Bone marrow (tissue), 2 donors: ENCODE results near the gene SKA3.
"Not testable (repeated sequence)": the region's sequence is repeated elsewhere in the genome, so short reads cannot be mapped to it uniquely, and the experiment has no call there.

Source experiments
- DNase-seq, 2 donors: peaks; one replicate each; lab custom pipeline; 2025; lab: John Stamatoyannopoulos, UW

SKA3 gene

GRCh38 chr13:21165606-21166005 lies 10.7 kb downstream of the SKA3 start:
- not testable (repeated sequence) for DNase-seq

DNA sequence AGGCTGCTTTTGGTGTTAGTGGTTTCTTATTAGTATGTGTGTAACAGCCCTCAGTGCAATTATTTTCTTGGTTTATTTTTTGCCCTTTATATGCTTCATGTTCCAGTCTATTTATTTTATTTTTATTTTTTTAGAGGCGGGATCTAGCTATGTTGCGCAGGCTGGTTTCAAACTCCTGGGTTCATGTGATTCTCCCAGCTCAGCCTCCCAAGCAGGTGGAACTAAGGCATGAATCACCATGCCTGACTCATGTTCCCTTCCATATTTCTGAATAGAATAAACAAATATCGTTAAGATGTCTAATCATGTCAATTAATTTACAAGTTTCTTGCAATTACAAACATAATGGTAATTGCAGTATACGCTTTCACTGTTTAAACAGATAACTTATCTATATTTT lies 11.7 kb downstream of the SKA3 start:
- DNase-seq: no peak

GRCh38 chr13:21152251-21152899 lies 24.0 kb downstream of the SKA3 start:
- no peak for DNase-seq

GRCh38 chr13:21150013-21150412 lies 26.3 kb downstream of the SKA3 start:
- peak in 1 of 2 donors; percentile 7 for DNase-seq

DNA sequence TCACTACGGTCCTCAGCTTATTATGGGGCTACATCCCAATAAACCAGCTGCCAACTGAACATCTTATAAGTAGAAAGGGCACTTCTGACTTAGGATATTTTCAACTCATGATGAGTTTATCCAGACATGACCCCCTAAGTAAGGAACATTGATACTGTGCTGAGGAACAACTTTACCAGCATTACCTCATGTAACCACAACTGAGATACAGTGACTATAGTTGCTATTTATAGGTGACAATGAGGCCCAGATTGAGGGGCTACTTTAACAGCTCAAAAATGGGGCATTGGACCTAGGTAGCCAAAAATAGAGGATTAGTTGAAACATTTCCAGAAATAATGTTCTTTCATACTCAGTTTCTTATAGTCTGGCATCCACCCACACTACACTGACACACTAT lies 26.8 kb downstream of the SKA3 start:
- no peak for DNase-seq

DNA sequence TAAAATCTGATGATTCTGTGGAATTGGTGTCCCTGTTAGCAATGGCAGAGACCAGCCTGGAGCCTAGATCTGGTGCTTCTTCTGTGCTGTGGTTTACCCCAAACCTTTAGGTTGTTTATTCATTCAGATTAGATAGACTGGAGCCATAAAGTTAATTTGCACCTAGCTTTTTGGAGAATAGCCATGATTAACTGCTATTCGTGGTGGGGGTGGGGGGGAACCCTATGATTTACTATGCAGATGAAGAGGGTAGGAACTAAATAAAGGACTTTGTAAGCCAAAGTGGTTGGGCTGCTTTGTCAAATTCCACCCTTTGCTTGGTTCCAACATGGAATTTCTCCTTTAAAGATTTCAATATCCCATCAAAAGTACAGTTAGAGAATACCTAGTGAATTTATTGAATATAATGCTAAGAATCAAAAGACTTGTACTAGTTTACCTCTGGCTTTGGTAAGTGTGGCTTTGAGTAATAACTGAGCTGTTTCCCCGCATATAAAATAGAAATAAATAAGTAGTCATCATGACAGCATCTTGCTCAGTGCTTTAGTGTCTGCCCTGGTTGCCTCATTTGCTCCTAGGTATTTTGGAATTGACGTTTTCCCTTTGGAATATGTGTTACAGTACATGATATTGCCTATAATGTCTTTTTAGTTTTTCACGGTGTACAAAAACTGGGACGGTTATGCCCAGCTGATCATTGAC lies 27.6 kb downstream of the SKA3 start:
- no peak for DNase-seq

DNA sequence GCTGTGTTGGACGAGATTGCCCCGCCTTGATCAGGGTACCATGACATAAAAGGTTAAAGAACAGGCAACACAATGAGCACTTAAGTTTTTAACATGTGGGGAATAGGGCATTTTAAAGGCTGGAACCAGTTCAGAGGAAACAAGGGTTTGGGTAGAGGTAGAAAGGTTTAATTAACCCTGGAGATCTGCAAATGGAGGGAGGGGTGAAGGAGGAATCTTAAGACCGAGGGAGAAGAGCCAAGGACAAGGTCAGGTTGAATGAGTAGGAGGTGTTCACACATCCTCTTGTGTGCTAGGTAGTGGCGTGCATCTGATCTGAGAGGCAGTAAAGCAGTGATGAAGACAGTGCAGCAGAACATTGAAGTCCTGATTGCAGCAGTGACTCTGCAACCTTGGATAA lies 28.5 kb downstream of the SKA3 start:
- DNase-seq: no peak

DNA sequence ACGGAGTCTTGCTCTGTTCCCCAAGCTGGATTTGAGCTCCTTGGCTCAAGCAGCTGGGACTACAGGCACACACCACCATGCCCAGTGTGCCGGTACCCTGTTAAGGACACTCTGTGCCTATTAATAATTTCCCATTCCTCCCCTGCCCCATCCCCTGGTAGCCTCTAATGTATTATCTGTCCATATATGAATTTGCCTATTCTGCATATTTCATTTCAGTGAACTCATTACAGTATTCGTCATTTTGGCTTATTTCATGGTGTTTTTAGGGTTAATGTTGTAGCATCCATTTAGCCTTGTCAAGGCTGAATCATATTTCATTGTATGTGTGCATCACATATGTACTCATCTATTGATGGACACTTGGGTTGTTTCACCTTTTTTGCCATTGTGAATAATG lies 33.6 kb downstream of the SKA3 start:
- DNase-seq: no peak

- no peak for DNase-seq
Observed at GRCh38 chr13:21139374-21139773, 37.0 kb downstream of the SKA3 start.

DNA sequence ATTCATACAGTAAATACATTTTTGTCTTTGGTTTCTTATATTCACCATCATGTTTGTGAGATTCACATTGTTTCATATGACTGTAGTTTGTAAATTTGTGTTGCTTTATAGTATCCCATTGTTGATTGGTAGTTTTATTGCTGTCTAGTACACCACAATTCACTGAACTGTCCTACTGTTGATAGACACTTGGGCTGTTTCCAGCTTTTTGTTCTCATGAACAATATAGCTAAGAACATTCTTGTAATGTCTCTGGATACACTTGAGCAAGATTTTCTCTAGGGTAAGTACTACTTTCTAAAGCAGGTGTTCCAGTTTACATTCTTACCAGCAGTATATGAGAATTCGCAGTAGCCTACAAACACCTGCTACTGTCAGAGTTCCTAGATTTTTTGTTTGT lies 37.8 kb downstream of the SKA3 start:
- no peak for DNase-seq

- DNase-seq: no peak
Observed at GRCh38 chr13:21137696-21138095, 38.7 kb downstream of the SKA3 start.

DNA sequence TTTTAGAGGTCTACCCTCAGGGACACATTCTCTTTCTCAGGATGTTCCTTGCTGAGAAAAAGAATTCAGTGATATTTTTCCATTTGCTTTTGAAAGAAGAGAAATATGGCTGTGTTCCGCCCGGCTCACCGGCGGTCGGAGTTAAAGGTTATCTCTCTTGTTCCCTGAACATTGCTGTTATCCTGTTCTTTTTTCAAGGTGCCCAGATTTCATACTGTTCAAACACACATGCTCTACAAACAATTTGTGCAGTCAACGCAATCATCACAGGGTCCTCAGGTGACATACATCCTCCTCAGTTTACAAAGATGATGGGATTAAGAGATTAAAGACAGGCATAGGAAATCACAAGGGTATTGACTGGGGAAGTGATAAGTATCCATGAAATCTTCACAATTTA lies 40.5 kb downstream of the SKA3 start:
- not testable (repeated sequence) for DNase-seq

DNA sequence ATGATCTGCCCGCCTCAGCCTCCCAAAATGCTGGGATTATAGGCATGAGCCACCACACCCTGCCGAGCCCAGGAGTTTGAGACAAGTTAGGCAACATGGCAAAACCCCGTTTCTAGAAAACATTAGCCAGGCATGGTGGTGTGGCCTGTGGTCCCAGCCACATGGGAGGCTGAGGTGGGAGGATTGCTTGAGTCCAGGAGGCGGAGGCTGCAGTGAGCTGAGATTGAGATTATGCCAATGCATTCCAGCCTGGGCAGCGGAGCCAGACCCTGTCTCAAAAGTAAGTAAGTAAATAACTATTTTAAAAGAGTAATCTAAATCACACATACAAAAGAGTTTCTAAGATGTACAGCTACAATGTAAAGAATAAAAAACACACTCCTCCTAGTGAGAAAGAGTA lies 41.9 kb downstream of the SKA3 start:
- no peak for DNase-seq

DNA sequence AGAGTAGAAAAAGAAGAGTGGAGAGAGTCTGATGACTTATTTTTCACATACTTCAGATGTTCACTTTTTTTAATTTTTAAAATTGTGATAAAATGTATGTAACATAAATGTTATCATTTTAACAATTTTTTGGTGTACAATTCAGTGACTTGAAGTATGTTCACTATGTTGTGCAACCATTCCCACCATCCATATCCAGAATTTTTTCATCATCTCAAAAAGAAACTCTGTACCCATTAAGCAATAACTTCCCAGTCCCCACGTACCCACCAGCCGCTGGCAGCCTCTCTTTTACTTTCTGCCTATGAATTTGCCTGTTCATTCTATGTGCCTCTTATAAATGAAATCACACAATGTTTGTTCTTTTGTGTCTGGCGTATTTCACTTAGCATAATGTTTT lies 43.3 kb downstream of the SKA3 start:
- no peak for DNase-seq

DNA sequence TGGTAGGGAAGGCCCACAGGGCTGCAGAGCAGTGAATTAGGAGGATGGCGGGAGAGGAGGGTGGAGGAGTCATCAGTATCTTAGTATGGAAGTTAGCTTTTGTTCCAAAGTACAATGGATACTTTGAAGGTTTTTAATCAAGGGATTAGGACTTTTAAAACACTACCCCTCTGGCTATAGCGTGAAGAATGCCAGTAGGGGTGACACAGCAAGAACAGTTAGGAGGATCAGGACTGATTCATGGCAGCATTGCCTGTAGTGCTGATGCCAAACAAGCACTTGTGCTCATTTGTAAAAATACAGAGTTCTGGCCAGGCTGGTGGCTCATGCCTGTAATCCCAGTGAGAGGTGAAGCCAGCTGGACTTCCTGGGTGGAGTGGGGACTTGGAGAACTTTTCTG lies 46.2 kb downstream of the SKA3 start:
- DNase-seq: no peak

DNA sequence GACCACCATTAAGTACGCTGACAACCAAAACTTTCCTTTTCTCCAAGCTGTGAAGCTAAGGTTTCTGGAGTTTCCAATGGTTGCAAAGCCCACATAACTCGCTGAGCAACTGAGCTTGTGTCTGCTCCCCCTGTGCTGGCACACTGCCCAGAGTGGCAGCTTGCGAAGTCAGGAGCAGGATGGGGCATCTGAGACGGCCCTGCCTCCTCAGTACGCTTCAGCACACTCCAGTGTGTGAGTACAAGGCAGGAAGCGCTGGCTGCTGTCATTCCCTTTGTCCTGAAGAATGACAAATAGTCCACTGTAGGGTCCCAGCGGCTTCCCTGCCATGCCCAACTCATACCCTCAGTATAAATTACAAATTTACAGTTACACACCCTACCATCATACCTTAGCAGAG lies 51.5 kb downstream of the SKA3 start:
- peak in 1 of 2 donors; percentile 22 for DNase-seq

DNA sequence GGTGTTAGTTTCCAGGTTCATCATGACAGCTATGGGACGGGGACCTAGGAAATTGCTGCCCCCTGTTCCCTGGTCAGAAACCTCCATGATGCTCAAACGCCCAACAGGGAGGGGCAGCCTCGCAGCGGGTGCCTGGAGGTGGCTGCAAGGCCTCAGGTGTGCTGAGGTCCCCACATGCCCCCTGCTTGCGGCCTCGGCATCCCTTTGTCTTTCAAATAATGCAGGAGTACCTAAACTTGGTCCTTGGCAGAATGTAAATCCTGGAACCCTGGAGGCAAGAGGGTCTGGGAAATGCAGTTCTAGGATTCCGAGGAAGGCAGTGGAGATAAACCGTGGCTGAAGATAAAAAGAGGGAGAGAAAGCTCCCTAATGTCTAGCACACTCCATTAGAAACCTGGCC lies 52.4 kb downstream of the SKA3 start:
- no peak for DNase-seq

DNA sequence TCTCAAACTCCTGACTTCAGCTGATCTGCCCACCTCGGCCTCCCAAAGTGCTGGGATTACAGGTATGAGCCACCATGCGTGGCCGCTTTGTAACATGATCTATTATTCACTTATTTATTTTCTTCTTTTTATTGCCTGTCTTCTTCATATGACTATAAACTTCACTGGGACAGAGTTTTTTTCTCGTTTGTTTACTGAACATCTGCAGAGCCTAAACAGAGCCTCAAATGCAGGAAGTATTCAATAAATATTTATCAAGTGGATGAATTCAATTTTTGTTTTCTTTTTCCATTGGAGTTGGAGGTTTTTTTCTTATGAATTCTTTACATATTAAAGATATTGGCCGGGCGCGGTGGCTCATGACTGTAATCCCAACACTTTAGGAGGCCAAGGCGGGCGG lies 54.7 kb downstream of the SKA3 start:
- DNase-seq: no peak

DNA sequence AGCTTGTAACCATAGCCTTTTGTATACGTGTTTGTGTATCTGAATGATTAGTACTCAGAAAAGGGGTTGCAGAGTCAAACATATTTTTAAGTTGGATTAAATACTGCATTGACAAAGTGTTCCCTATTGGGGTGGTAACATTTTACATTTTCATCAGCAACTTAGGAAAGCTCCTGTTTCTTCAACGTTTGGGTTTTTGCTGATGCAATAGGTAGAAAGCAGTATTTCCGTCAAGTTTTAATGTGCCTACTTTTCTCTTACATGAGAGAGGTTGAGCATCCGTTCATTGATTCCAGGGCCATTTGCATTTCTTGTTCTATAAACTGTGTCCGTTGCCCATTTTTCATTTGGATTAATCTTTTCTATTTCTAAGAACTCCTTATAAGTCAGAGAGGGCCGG lies 56.2 kb downstream of the SKA3 start:
- no peak for DNase-seq

DNA sequence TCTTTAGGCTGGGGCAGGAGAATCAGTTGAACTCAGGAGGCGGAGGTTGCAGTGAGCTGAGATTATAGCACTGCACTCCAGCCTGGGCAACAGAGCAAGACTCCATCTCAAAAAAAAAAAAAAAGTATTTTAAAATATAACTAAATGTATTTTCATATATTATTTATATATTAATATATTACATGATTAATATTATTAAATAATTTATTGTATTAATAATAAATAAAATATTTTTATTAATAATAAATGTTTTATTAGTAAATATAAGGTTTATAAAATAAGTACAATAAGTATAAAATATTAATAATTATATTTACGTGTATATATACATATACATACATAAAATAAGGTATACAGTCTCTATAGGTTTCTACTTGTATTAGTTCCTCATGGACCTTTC lies 56.8 kb downstream of the SKA3 start:
- no peak for DNase-seq

- DNase-seq: no peak
Observed at GRCh38 chr13:21118180-21118579, 58.2 kb downstream of the SKA3 start.

DNA sequence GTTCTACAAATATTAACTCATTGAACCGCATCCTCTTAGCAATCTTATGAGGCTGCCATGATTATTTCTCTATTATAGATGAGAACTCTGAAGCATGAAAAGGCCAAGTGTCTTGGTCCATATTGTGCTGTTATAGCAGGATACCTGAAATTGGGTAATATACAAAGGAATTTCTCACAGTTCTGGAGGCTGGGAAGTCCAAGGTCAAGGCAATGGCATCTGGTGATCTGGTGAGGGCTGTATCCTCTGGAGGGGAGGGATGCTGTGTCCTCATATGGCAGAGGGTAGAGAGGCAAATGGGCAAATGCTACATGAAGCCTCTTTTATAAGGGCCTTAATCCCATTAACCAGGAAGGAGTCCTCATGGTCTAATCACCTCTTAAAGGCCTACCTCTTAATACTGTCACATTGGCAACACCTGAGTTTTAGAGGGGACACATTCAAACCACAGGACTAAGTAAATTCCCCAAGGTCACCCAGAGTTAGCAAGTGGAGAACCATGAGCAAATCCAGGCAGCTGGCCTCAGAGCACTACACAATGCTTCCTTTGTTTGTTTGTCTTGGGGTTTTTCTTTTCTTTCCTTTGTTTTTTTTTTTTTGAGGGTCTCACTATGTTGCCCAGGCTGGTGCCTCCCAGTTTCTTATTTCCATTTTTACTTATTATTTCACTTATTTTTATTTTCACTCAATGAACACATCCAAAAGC lies 59.1 kb downstream of the SKA3 start:
- no peak for DNase-seq

DNA sequence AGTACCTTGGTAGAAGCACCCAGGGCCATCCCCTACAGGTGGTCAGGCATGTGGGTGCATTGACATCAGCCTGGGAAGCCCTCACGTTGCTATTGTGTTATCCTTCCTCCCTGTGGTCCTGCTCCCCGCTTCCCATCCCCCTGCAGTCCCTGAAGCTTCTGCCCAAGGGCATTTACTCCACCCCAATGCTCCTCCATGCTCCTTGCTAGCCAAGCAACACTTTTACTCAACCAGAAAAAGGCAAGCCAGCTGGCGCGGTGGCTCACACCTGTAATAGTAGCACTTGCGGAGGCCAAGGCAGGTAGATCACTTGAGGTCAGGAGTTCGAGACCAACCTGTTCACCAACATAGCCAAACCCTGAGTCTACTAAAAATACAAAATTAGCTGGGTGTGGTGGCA lies 60.2 kb downstream of the SKA3 start:
- no peak for DNase-seq
